K562 (cell line): ENCODE measurements around the gene DMGDH. TPM values are rescaled to one million over a fixed set of nuclear protein-coding genes. Genes with fewer than 3 reads are reported as not detected.

Experiments
- ATF7 ChIP-seq: fragments of 450-650 bp; IDR thresholded peaks from 2 replicates; pipeline ENCODE4 v1.7.1; 2014; ENCODE audit warnings: mild to moderate bottlenecking, moderate library complexity
- CHD1 ChIP-seq: fragments of 200-600 bp; sonication (generic); IDR thresholded peaks from one replicate; pipeline ENCODE4 v1.6.1; 2012; ENCODE audit warnings: mild to moderate bottlenecking, moderate library complexity, low read length, inconsistent platforms
- ETS1 ChIP-seq: conservative IDR thresholded peaks from 2 replicates; pipeline ENCODE4 v1.6.1; 2011; ENCODE audit warnings: low read depth, mild to moderate bottlenecking, low read length; ENCODE audit not compliant: control insufficient read depth
- FIP1L1 ChIP-seq: fragments of 200-400 bp; formaldehyde crosslinking; IDR thresholded peaks from 2 replicates; pipeline ENCODE4 v1.6.1; 2018; ENCODE audit warnings: mild to moderate bottlenecking, low read depth, low read length; ENCODE audit not compliant: poor library complexity, severe bottlenecking
- MAZ ChIP-seq, 2 experiments: fragments of 450-650 bp in 1 of 2; sonication (generic) in 1 of 2; formaldehyde crosslinking; IDR thresholded peaks in 1 of 2; conservative IDR thresholded peaks in 1 of 2; 2 replicates each; pipeline versions ENCODE4 v1.4.0 to v1.5.0; 2020; ENCODE audit warnings: mild to moderate bottlenecking in 1 of 2, missing genetic modification reagents in 1 of 2
- MEIS2 ChIP-seq: fragments of 450-650 bp; IDR thresholded peaks from 2 replicates; pipeline ENCODE4 v1.6.1; 2014; ENCODE audit warnings: mild to moderate bottlenecking; ENCODE audit not compliant: partially characterized antibody
- MYC ChIP-seq, 2 experiments: fragments of 250-450 bp in 1 of 2; sonication (Bioruptor Pico) in 1 of 2; IDR thresholded peaks; 2 replicates each; pipeline versions ENCODE4 v1.5.1 to v1.6.1; 2012 to 2021; ENCODE audit warnings: low read depth in 2 of 2, borderline replicate concordance in 1 of 2, improper control_type of control experiment in 1 of 2, low read length in 1 of 2, mild to moderate bottlenecking in 1 of 2, moderate library complexity in 1 of 2
- NCOA6 ChIP-seq: fragments of 450-650 bp; IDR thresholded peaks from 2 replicates; pipeline ENCODE4 v1.6.1; 2017; ENCODE audit warnings: mild to moderate bottlenecking
- NFATC3 ChIP-seq: fragments of 450-650 bp; IDR thresholded peaks from 2 replicates; pipeline ENCODE4 v1.6.1; 2017; ENCODE audit warnings: mild to moderate bottlenecking
- NONO ChIP-seq, 2 experiments: fragments of 200-400 bp in 1 of 2; fragments of 450-650 bp in 1 of 2; formaldehyde crosslinking in 1 of 2; IDR thresholded peaks; 2 replicates each; pipeline ENCODE4 v1.6.1; 2017; ENCODE audit warnings: low read depth in 2 of 2, mild to moderate bottlenecking in 2 of 2, moderate library complexity in 2 of 2, low read length in 1 of 2
- POLR2A ChIP-seq: fragments of 450-650 bp; conservative IDR thresholded peaks from 2 replicates; pipeline ENCODE4 v1.6.1; 2016
- POLR2AphosphoS5 ChIP-seq: IDR thresholded peaks from 2 replicates; pipeline ENCODE4 v1.6.1; 2011; ENCODE audit warnings: mild to moderate bottlenecking, low read depth, low read length, moderate library complexity; ENCODE audit not compliant: control insufficient read depth, insufficient read depth
- RBBP5 ChIP-seq: fragments of 200-600 bp; sonication (generic); IDR thresholded peaks from 2 replicates; pipeline ENCODE4 v1.6.1; 2012; ENCODE audit warnings: borderline replicate concordance, mild to moderate bottlenecking, low read length, control low read depth, inconsistent platforms; ENCODE audit not compliant: insufficient read depth, poor library complexity, severe bottlenecking
- SRF ChIP-seq, 2 experiments: fragments of 250-450, 450-650 bp in 1 of 2; sonication (Bioruptor Pico) in 1 of 2; sonication (generic) in 1 of 2; formaldehyde crosslinking; IDR thresholded peaks; 2 replicates each; pipeline versions ENCODE4 v1.5.0 to v1.5.1; 2020 to 2022; ENCODE audit warnings: mild to moderate bottlenecking in 1 of 2, missing genetic modification reagents in 1 of 2
- ZBTB49 ChIP-seq: sonication (generic); formaldehyde crosslinking; IDR thresholded peaks from 2 replicates; pipeline ENCODE4 v1.8.0; 2022; ENCODE audit warnings: missing genetic modification reagents, mild to moderate bottlenecking, borderline replicate concordance
- ZHX1 ChIP-seq: fragments of 150-350 bp; conservative IDR thresholded peaks from 2 replicates; pipeline ENCODE4 v1.6.1; 2014; ENCODE audit warnings: low read length
- ZNF639 ChIP-seq, 2 experiments: fragments of 200-800 bp in 1 of 2; sonication (Bioruptor generic) in 1 of 2; sonication (generic) in 1 of 2; formaldehyde crosslinking in 1 of 2; IDR thresholded peaks in 1 of 2; conservative IDR thresholded peaks in 1 of 2; 2 replicates each; pipeline versions ENCODE4 v1.5.0 to v1.6.1; 2016 to 2020; ENCODE audit warnings: missing compliant biosample characterization in 1 of 2, missing genetic modification characterization in 1 of 2, missing genetic modification reagents in 1 of 2
- polyA plus RNA-seq, 8 experiments: library from polyadenylated mRNA; depleted of rRNA in 4 of 8; stranded (reverse) in 5 of 8; unstranded in 3 of 8; fragments of >200 nt; fragmentation: Nextera tagmentation in 2 of 8; fragmentation: Illumina TruSeq in 1 of 8; extraction: Ambion mirVana in 2 of 8; extraction: Trizol in 1 of 8; gene quantifications; 2 replicates each; pipeline versions ENCODE4 v1.2.1 to v1.2.3, GENCODE V29; 2011 to 2014; ENCODE audit warnings: inconsistent platforms in 1 of 8, missing spikeins in 1 of 8
- total RNA-seq, 7 experiments: library from RNA; depleted of rRNA in 6 of 7; stranded (reverse); fragments of >200 nt in 6 of 7; fragmentation: Illumina TruSeq in 2 of 7; extraction: Trizol in 2 of 7; gene quantifications; 2 replicates each; pipeline versions ENCODE4 v1.2.1 to v1.2.3, GENCODE V29; 2011 to 2021; ENCODE audit warnings: low replicate concordance in 1 of 7

The DMGDH gene
- total and polyA plus RNA-seq, 9 of the 15 experiments (the other 6 are each of a cell fraction or from before 2014, with no cell fraction given): 0.13 to 0.58 TPM; not detected in 7

GRCh38 chr5:78984439-78985115, 84.9 kb downstream of the DMGDH start (continued):
- TF ChIP-seq ETS1 (no peak), POLR2AphosphoS5 (peak; percentile 46; the same call in 1 of the 2 replicates), MYC (IDR thresholded peaks at IDR 0.05; ENCODE audit: low read depth, low read length) (peak; percentile 53; the same call in 1 of the 2 replicates), MYC (CRISPR knock-in tag; IDR thresholded peaks at IDR 0.05; ENCODE audit: borderline replicate concordance, low read depth) (no peak), POLR2A (peak; percentile 59; the same call in 1 of the 2 replicates), ZHX1 (no peak), NCOA6 (no peak), RBBP5 (peak; percentile 74), SRF (CRISPR knock-in tag; IDR thresholded peaks at IDR 0.05) (0 out of 4 replicates have a peak, but pooled peaks of 1 of the 2 experiments have one; percentile 18), CHD1 (peak; percentile 42), FIP1L1 (peak; percentile 50), ATF7 (peak; percentile 16; the same call in 1 of the 2 replicates), ZBTB49 (no peak), MAZ (CRISPR knock-in tag; conservative IDR thresholded peaks at IDR 0.05 in 1 of 2, IDR thresholded peaks at IDR 0.05 in 1 of 2) (peak; percentile 34 to 65; a peak in 2 of 4 replicates), MEIS2 (peak; percentile 73), ZNF639 (CRISPR knock-in tag; conservative IDR thresholded peaks at IDR 0.05 in 1 of 2, IDR thresholded peaks at IDR 0.05 in 1 of 2) (peak in 1 of 2 experiments; percentile 84; a peak in 2 of 4 replicates), NFATC3 (no peak), NONO (IDR thresholded peaks at IDR 0.05; ENCODE audit: low read depth in 2 of 2, low read length in 1 of 2) (peak in 1 of 2 experiments; percentile 75; a peak in 2 of 4 replicates)
